ENCODE results near the gene DTNBP1. TPM values are rescaled to one million over a fixed set of nuclear protein-coding genes. Genes with fewer than 3 reads are reported as not detected.

DTNBP1 gene
- total and polyA plus RNA-seq, 4 experiments from 2014 or later: 24.1 to 34.8 (median 29.2) TPM

- Histone ChIP-seq H3K4me1 (ENCODE audit: insufficient read depth, low read length) (no peaks in the 10 kb centered on the region), H3K36me3 (ENCODE audit: insufficient read depth, low read length) (no peaks in the 10 kb centered on the region), H3K4me3 (ENCODE audit: low read length in 2 of 2) (no peak overlapping the region), H3K27me3 (ENCODE audit: insufficient read depth, low read length) (no peaks in the 10 kb centered on the region), H3K27ac (ENCODE audit: low read depth, low read length) (no peak overlapping the region), H3K9me3 (ENCODE audit: control insufficient read depth in 1 of 2, low read length in 2 of 2) (no peaks in the 10 kb centered on the region)
- no peak overlapping the region for H3K27ac Mint-ChIP-seq
- intact Hi-C loops (cut with micrococcal nuclease): no loop called here
- POLR2A ChIA-PET (ENCODE audit: partially characterized antibody): no interaction called here
- CTCF ChIA-PET (ENCODE audit: partially characterized antibody): no interaction called here
- peaks cover 14 to 44% of the 10 kb centered on the region in 2 donors for H3K36me3 Mint-ChIP-seq
- peaks cover 0 to 14% (median 9%) of the 10 kb centered on the region in 4 donors for H3K4me1 Mint-ChIP-seq
- no peak overlapping the region for H3K4me3 Mint-ChIP-seq
- DNase-seq: no peak
- H3K9me3 Mint-ChIP-seq: peaks cover 0 to under 1% (median 0%) of the 10 kb centered on the region in 8 donors
- H3K27me3 Mint-ChIP-seq: no peaks in the 10 kb centered on the region
Measured at GRCh38 chr6:15574023-15574422, 88.8 kb downstream of the DTNBP1 start.

- H3K4me3 Mint-ChIP-seq: no peak overlapping the region
- H3K9me3 ChIP-seq (ENCODE audit: control insufficient read depth in 1 of 2, low read length in 2 of 2): no peaks in the 10 kb centered on the region
- ChIA-PET CTCF (ENCODE audit: partially characterized antibody) (no interaction called here), POLR2A (ENCODE audit: partially characterized antibody) (no interaction called here)
- no peak overlapping the region for H3K27ac ChIP-seq (ENCODE audit: low read depth, low read length)
- no peak overlapping the region for H3K4me3 ChIP-seq (ENCODE audit: low read length in 2 of 2)
- H3K36me3 Mint-ChIP-seq: peaks cover 13 to 42% of the 10 kb centered on the region in 2 donors
- H3K4me1 ChIP-seq (ENCODE audit: insufficient read depth, low read length): no peaks in the 10 kb centered on the region
- intact Hi-C loops (cut with micrococcal nuclease): no loop called here
- H3K4me1 Mint-ChIP-seq: peaks cover 0 to 16% (median 9%) of the 10 kb centered on the region in 4 donors
- H3K9me3 Mint-ChIP-seq: peaks cover 0 to 1% (median 0%) of the 10 kb centered on the region in 8 donors
- H3K27me3 Mint-ChIP-seq: no peaks in the 10 kb centered on the region
- H3K27me3 ChIP-seq (ENCODE audit: insufficient read depth, low read length): no peaks in the 10 kb centered on the region
- no peaks in the 10 kb centered on the region for H3K36me3 ChIP-seq (ENCODE audit: insufficient read depth, low read length)
- DNase-seq: no peak
- peak overlapping the region in 1 of 7 donors; percentile 32 for H3K27ac Mint-ChIP-seq
Measured at GRCh38 chr6:15573384-15573783, 89.4 kb downstream of the DTNBP1 start.

- H3K27me3 ChIP-seq (ENCODE audit: insufficient read depth, low read length): no peaks in the 10 kb centered on the region
- H3K4me3 ChIP-seq (ENCODE audit: low read length in 2 of 2): no peak overlapping the region
- H3K4me1 Mint-ChIP-seq: peaks cover 1 to 18% (median 9%) of the 10 kb centered on the region in 4 donors
- intact Hi-C loops (cut with micrococcal nuclease): no loop called here
- H3K9me3 Mint-ChIP-seq: peaks cover 0 to 1% (median 0%) of the 10 kb centered on the region in 8 donors
- no peak overlapping the region for H3K27ac ChIP-seq (ENCODE audit: low read depth, low read length)
- no peaks in the 10 kb centered on the region for H3K27me3 Mint-ChIP-seq
- ChIA-PET CTCF (ENCODE audit: partially characterized antibody) (interaction anchor here (0.6 to 1.3 kb wide), 2 partner anchors 9 to 95 kb away, joined by 3 read pairs; no protein-coding TSS in a partner anchor), POLR2A (ENCODE audit: partially characterized antibody) (interaction anchor here (1.5 kb wide), 1 partner anchor 22 kb away, joined by 3 read pairs; no protein-coding TSS in a partner anchor)
- no peak overlapping the region for H3K27ac Mint-ChIP-seq
- peaks cover 11 to 40% of the 10 kb centered on the region in 2 donors for H3K36me3 Mint-ChIP-seq
- DNase-seq: no peak
- H3K36me3 ChIP-seq (ENCODE audit: insufficient read depth, low read length): no peaks in the 10 kb centered on the region
- H3K4me3 Mint-ChIP-seq: no peak overlapping the region
- H3K4me1 ChIP-seq (ENCODE audit: insufficient read depth, low read length): no peaks in the 10 kb centered on the region
- no peaks in the 10 kb centered on the region for H3K9me3 ChIP-seq (ENCODE audit: control insufficient read depth in 1 of 2, low read length in 2 of 2)
Measured at GRCh38 chr6:15572296-15573016, 90.4 kb downstream of the DTNBP1 start.

- Histone ChIP-seq H3K36me3 (ENCODE audit: insufficient read depth, low read length) (no peaks in the 10 kb centered on the region), H3K27me3 (ENCODE audit: insufficient read depth, low read length) (no peaks in the 10 kb centered on the region), H3K9me3 (ENCODE audit: control insufficient read depth in 1 of 2, low read length in 2 of 2) (no peaks in the 10 kb centered on the region), H3K27ac (ENCODE audit: low read depth, low read length) (no peak overlapping the region), H3K4me3 (ENCODE audit: low read length in 2 of 2) (no peak overlapping the region), H3K4me1 (ENCODE audit: insufficient read depth, low read length) (no peaks in the 10 kb centered on the region)
- H3K4me3 Mint-ChIP-seq: no peak overlapping the region
- peaks cover 9 to 34% of the 10 kb centered on the region in 2 donors for H3K36me3 Mint-ChIP-seq
- DNase-seq: no peak
- peaks cover 0 to 1% (median 0%) of the 10 kb centered on the region in 8 donors for H3K9me3 Mint-ChIP-seq
- H3K27me3 Mint-ChIP-seq: no peaks in the 10 kb centered on the region
- intact Hi-C loops (cut with micrococcal nuclease): no loop called here
- no peak overlapping the region for H3K27ac Mint-ChIP-seq
- H3K4me1 Mint-ChIP-seq: peaks cover 4 to 15% (median 8%) of the 10 kb centered on the region in 4 donors
- ChIA-PET CTCF (ENCODE audit: partially characterized antibody) (no interaction called here), POLR2A (ENCODE audit: partially characterized antibody) (no interaction called here)
Measured at GRCh38 chr6:15570171-15570570, 92.7 kb downstream of the DTNBP1 start.

- no peak overlapping the region for H3K4me3 Mint-ChIP-seq
- peaks cover 9 to 31% of the 10 kb centered on the region in 2 donors for H3K36me3 Mint-ChIP-seq
- Histone ChIP-seq H3K4me1 (ENCODE audit: insufficient read depth, low read length) (no peaks in the 10 kb centered on the region), H3K9me3 (ENCODE audit: control insufficient read depth in 1 of 2, low read length in 2 of 2) (no peaks in the 10 kb centered on the region), H3K36me3 (ENCODE audit: insufficient read depth, low read length) (no peaks in the 10 kb centered on the region), H3K27me3 (ENCODE audit: insufficient read depth, low read length) (no peaks in the 10 kb centered on the region), H3K27ac (ENCODE audit: low read depth, low read length) (no peak overlapping the region), H3K4me3 (ENCODE audit: low read length in 2 of 2) (no peak overlapping the region)
- no peaks in the 10 kb centered on the region for H3K27me3 Mint-ChIP-seq
- H3K9me3 Mint-ChIP-seq: peaks cover 0 to 1% (median 0%) of the 10 kb centered on the region in 8 donors
- ChIA-PET CTCF (ENCODE audit: partially characterized antibody) (no interaction called here), POLR2A (ENCODE audit: partially characterized antibody) (no interaction called here)
- H3K27ac Mint-ChIP-seq: peak overlapping the region in 1 of 7 donors; percentile 8
- intact Hi-C loops (cut with micrococcal nuclease): no loop called here
- DNase-seq: no peak
- peaks cover 4 to 13% (median 8%) of the 10 kb centered on the region in 4 donors for H3K4me1 Mint-ChIP-seq
Measured at GRCh38 chr6:15569035-15569995, 93.5 kb downstream of the DTNBP1 start.

GRCh38 chr6:15562977-15563376, 99.9 kb downstream of the DTNBP1 start:
- intact Hi-C loops (cut with micrococcal nuclease): no loop called here
- Histone ChIP-seq H3K4me1 (ENCODE audit: insufficient read depth, low read length) (no peaks in the 10 kb centered on the region), H3K27ac (ENCODE audit: low read depth, low read length) (no peak overlapping the region), H3K36me3 (ENCODE audit: insufficient read depth, low read length) (no peaks in the 10 kb centered on the region), H3K4me3 (ENCODE audit: low read length in 2 of 2) (no peak overlapping the region), H3K9me3 (ENCODE audit: control insufficient read depth in 1 of 2, low read length in 2 of 2) (no peaks in the 10 kb centered on the region), H3K27me3 (ENCODE audit: insufficient read depth, low read length) (no peaks in the 10 kb centered on the region)
- ChIA-PET CTCF (ENCODE audit: partially characterized antibody) (no interaction called here), POLR2A (ENCODE audit: partially characterized antibody) (no interaction called here)
- H3K4me3 Mint-ChIP-seq: no peak overlapping the region
- H3K36me3 Mint-ChIP-seq: peaks cover 3 to 20% of the 10 kb centered on the region in 2 donors
- DNase-seq: no peak
- no peaks in the 10 kb centered on the region for H3K9me3 Mint-ChIP-seq
- H3K4me1 Mint-ChIP-seq: peaks cover 4 to 11% (median 10%) of the 10 kb centered on the region in 4 donors
- H3K27me3 Mint-ChIP-seq: no peaks in the 10 kb centered on the region
- H3K27ac Mint-ChIP-seq: peak overlapping the region in 2 of 7 donors; percentile 8 to 86
